Right lung (tissue), 10 donors: Measurements from ENCODE around the gene SARNP. TPM values are rescaled to one million over a fixed set of nuclear protein-coding genes. Genes with fewer than 3 reads are reported as not detected.
A peak's percentile ranks its signal among the peaks of the same experiment; 100 is the strongest.
"Not testable (repeated sequence)": the region's sequence is repeated elsewhere in the genome, so short reads cannot be mapped to it uniquely, and the experiment has no call there.

Source experiments
- DNase-seq, 2 donors: peaks; one replicate each; pipeline ENCODE4 v3.0.0-alpha.2; 2013
- long read RNA-seq, 8 donors: transcript quantifications; one replicate each; lab custom pipeline, GENCODE V29; 2026
- polyA plus RNA-seq, 5 donors: library from polyadenylated mRNA; unstranded; fragments of 120-200 nt; gene quantifications; one replicate each; pipeline versions ENCODE4 v1.2.1 to v1.2.3, GENCODE V29; 2013; ENCODE audit warnings: inconsistent platforms in 1 of 5, low replicate concordance in 1 of 5; ENCODE audit not compliant: insufficient read length in 5 of 5, insufficient read depth in 1 of 5

Gene SARNP, protein sequence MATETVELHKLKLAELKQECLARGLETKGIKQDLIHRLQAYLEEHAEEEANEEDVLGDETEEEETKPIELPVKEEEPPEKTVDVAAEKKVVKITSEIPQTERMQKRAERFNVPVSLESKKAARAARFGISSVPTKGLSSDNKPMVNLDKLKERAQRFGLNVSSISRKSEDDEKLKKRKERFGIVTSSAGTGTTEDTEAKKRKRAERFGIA
- 100 to 1,000 TPM; 110 to 148 (median 115) TPM for polyA plus RNA-seq
- long read RNA-seq, donor 1, transcript SARNP-201 (11 exons, 926 nt) = major isoform, 48 of 59 reads
- long read RNA-seq, donor 1, partial matches to known transcripts = 0 of 59 reads
- long read RNA-seq, donor 1, other reads (novel, unspliced or antisense) = 0 of 59 reads
- long read RNA-seq, donor 2, transcript SARNP-201 (11 exons, 926 nt) = major isoform, 28 of 36 reads
- long read RNA-seq, donor 2, transcript SARNP-202 (12 exons, 1,163 nt) = minor isoform, 6 of 36 reads
- long read RNA-seq, donor 2, partial matches to known transcripts = 0 of 36 reads
- long read RNA-seq, donor 2, other reads (novel, unspliced or antisense) = 0 of 36 reads
- long read RNA-seq, donor 3, transcript SARNP-201 (11 exons, 926 nt) = major isoform, 23 of 31 reads
- long read RNA-seq, donor 3, partial matches to known transcripts = 0 of 31 reads
- long read RNA-seq, donor 3, other reads (novel, unspliced or antisense) = 0 of 31 reads
- long read RNA-seq, donor 4, transcript SARNP-201 (11 exons, 926 nt) = major isoform, 27 of 32 reads
- long read RNA-seq, donor 4, partial matches to known transcripts = 0 of 32 reads
- long read RNA-seq, donor 4, other reads (novel, unspliced or antisense) = 0 of 32 reads
- long read RNA-seq, donor 5, transcript SARNP-202 (12 exons, 1,163 nt) = minor isoform, 6 of 85 reads
- long read RNA-seq, donor 5, transcript SARNP-201 (11 exons, 926 nt) = major isoform, 68 of 85 reads
- long read RNA-seq, donor 5, partial matches to known transcripts = 6 of 85 reads
- long read RNA-seq, donor 5, other reads (novel, unspliced or antisense) = 0 of 85 reads
- long read RNA-seq, donor 6, transcript SARNP-202 (12 exons, 1,163 nt) = minor isoform, 7 of 80 reads
- long read RNA-seq, donor 6, transcript SARNP-201 (11 exons, 926 nt) = major isoform, 64 of 80 reads
- long read RNA-seq, donor 6, partial matches to known transcripts = 0 of 80 reads
- long read RNA-seq, donor 6, other reads (novel, unspliced or antisense) = 5 of 80 reads
- long read RNA-seq, donor 7, transcript SARNP-201 (11 exons, 926 nt) = major isoform, 32 of 38 reads
- long read RNA-seq, donor 7, partial matches to known transcripts = 0 of 38 reads
- long read RNA-seq, donor 7, other reads (novel, unspliced or antisense) = 0 of 38 reads
- long read RNA-seq, donor 8, transcript SARNP-201 (11 exons, 926 nt) = major isoform, 13 of 15 reads
- long read RNA-seq, donor 8, partial matches to known transcripts = 0 of 15 reads
- long read RNA-seq, donor 8, other reads (novel, unspliced or antisense) = 0 of 15 reads

DNA sequence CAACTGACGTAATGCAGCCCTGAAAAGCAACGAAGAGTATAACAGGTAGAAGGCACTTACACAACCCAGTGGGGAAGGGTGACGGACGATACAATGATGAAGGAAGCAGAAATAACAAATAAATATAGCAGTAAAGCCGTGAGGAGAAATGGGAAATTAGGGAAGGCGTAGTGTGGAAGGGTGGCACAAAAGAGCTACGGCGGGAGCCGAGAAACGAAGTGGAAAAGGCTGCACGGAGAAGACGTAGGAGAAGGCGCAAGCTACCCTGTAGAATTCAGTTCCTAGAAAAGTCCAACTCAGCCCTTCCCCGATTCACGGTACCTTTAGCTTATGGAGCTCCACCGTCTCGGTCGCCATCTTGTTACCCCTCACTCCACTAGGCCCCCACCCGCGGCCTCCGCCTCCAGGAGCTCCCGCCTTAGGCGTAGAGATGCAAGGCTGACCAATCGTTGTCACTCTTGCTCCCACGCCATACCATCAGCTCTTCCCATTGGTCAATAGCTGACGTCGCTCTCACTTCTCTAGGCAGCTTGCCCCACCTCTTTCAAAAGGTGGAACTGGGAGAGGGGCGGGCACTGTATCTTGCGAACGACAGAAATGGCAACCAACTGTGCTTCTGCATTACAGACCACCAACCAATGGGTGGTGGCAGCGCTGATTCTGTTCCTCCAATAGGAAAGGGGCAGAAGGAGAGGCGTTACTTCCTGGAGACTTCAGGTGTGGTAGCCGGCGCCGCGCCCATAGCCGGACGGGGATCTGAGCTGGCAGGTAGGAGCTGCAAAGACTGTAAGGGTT, at the start of gene SARNP, which contains the start of gene ORMDL2:
TSS of gene SARNP (minus strand) at position 380 of the 795 bp plus-strand sequence. CDS start at position 357, 23 bp downstream.
TSS of gene ORMDL2 (plus strand) at position 697 of the 795 bp plus-strand sequence. CDS start 959 bp downstream, outside the sequence.
- DNase-seq = peak; percentile 99 to 100

DNA sequence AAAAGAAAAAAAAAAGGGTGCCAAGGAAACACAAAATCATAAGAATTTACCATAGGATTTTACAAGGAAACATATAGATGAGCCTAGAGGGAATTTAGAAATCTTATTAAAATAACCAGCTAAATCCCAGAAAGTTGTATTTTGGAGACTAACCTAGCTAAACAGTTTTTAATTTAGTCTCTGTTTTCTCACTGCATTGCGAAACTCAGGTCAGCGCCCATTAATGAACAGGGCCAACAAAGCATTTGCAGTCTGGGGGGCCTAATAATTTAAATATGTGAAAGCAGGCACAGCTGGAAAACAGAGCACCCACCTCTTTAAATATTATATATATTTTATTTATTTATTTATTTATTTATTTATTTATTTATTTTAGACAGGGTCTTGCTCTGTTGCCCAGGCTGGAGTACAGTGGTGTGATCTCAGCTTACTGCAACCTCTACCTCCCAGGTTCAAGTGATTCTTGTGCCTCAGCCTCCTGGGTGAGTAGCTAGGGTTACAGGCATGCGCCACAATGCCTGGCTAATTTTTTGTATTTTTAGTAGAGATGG, 49.0 kb upstream of the SARNP start:
- DNase-seq = not testable (repeated sequence)

DNA sequence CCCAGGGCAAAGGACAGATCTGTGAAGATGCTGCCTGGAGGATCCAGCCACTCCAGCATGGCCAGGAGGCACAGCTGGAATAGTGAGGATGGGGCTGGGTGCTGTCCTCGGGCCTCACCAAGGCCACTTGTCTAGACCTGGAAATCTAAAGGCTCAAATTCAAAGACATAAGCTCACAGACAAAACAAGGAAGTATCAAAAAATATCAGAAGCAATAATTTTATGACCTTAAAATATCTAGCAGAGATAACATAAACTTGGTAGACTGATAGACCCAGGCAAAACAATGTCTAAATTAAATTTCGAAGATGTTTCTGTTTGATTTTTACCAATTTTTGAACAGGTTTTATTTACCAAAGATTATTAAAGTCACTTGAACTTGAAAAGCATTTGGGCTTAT, 47.8 kb upstream of the SARNP start:
- no peak for DNase-seq

DNA sequence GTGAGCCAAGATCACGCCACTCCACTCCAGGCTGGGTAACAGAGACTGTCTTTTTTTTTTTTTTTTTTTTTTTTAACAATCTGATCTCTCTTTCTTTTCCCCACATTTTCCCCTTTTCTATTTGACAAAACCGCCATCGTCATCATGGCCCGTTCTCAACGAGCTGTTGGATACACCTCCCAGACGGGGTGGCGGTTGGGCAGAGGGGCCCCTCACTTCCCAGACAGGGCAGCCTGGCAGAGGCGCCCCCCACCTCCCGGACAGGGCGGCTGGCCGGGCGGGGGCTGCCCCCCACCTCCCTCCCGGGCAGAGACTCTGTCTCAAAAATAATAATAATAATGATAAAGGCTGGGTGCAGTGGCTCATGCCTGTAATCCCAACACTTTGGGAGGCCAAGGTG, 45.4 kb upstream of the SARNP start:
- DNase-seq = not testable (repeated sequence)

DNA sequence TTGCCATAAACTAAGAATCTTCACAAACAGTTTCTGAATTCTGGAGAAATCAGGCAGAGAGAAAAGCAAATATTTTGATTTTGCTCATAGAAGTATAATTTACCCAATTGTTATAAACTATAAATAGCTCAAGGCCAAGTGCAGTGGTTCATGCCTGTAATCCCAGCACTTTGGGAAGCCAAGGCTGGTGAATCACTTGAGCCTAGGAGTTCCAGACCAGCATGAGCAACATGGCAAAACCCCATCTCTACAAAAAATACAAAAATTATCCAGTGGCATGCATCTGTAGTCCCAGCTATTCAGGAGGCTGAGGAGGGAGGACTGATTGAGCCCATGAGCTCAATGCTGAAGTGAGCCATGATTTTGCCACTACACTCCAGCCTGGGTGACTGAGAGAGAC, 44.8 kb upstream of the SARNP start:
- no peak for DNase-seq

DNA sequence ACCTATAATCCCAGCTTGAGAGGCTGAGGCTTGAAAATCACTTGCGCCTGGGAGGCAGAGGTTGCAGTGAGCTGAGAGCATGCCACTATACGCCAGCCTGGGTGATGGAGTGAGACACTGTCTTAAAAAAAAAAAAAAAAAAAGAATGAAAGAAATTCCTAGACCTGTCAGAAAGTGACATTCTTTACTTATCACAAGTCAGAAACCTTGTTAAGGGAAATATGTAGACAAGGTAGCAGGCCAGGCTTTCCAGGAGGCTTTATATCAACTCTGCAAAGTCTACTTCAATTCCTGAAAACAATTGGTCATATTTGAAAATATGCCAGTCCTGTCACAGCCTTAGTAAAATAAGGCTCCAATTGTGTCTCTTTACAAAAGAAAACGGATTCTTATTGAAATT, 44.3 kb upstream of the SARNP start:
- no peak for DNase-seq

DNA sequence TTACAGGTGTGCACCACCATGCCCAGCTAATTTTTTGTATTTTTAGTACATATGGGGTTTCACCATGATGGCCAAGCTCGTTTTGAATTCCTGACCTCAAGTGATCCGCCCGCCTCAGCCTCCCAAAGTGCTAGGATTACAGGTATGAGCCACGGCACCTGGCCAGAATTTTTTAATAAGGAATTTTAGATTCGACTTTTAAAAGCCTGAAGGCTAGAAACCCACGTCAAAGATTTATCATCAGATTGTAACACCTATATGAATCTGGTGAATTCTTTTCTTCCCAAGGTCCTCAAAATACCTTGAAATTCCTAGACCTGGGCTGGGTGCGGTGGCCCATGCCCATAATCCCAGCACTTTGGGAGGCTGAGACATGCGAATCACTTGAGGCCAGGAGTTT, 43.9 kb upstream of the SARNP start:
- DNase-seq = no peak

DNA sequence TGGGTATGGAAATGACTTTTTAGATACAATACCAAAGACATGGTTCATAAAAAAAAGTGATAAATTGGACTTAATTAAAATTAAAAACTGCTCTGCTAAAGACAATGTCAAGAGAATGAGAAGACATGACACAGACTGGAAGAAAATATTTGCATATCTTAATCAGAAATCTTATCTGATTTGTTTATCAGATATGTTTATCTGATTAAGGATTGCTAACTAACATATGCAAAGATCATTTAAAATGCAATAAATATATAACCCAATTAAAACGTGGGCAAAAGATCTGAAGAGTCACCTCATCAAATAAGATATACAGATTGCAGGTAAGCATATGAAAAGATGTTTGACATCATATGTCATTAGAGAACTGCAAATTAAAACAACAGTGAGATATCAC, 35.2 kb upstream of the SARNP start:
- no peak for DNase-seq

DNA sequence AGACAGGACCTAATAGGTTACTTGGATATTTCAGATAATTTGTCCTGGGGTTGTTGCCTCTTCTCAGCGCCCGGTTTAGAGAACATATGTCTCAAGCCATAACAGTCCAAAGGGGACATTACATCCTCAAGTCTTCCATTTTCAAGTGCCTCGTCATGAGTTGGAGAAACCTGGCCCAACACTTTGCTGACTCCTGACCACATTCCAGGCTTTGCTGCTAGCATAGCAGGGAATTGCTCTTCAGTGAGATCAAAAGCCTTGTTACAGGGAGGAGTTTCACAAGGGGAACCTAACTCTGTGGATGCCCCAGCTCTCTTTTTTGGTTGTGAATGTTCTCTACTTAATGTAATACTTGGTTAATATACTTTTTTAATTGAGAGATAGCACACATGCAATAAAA, 33.4 kb upstream of the SARNP start:
- DNase-seq = no peak

DNA sequence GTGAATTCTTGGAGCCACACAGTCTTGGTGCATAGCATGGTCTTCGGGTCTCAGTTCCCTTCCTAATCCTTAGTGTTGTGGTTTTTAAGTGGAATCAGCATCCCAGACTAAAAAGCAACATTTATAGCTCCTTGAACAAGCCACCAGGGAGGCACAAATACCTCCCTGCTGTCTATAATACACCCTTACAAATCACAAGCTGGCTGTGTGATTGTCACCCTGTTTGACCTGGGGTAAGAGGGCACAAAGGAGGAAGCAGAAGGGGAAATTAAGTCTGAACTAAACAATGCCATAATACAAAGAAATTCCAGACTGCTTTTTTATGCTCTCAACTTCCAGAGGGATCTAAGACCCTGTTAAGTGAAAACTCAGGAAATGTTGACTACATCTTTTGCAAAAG, 32.9 kb upstream of the SARNP start:
- no peak for DNase-seq

DNA sequence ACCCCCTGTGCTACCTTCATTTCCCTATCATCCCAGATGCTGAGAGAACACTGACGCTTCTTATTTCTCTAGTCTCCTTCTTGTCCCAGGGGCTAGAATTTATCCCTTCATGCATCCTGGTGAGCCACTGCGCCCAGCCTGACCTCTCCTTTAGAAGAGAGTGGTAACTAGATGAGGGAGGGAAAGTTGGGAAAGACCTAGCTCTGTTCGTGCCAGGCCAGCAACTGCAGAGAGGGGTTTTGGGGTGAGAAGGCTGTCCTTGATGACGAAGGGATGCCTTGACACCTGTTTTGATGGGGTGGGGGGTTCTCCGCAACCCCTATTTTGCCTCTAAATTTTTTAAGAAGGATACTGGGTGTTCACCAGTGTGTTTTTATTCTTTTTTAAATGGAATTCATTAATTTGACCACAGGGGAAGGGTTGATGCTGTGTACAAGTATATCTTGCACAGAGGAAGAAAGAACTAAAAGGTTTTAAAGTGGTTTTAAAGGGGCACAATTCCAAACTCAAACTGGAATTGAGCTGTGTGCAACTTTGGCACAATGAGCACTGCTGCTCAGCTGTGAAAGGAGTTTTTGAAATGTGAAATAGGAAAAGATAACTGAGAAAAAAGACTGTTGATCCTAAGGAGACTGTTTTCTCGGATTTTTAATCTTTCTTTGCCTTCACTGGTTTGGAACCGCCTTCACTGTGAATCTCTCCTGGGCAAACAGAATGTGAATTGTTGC, 32.3 kb upstream of the SARNP start:
- DNase-seq = no peak

DNA sequence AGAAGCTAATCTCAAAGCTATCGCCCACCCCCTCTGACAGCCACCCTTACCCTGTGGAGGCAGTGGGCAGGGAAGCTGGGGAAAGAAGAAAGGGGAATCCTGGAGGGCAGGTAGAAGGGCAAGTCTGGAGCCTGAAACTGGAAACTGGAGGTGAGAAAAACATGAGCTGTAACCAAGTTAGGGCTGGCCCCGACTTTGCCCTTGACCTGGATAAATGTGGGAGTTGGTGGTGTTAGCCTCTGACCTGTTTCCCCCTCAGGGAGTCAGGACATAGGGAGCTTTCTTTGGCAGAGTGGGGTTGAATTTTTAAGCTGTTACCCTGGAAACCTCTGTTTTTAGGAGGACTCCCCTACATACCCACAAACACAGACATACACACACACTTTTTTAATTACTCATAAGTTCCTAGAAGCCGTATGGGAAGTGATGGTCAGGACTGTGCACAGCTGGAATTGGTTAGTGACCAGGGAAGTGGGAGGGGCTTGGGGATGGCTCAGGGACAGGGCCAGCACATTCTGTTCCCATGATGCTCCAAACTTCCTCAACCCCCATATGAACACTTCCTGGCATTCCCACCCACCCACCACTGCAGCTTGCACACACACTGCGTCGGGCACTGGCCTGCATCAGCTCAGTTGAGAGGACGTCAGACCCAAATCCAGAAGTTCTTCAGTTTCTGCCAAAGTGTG, 30.2 kb upstream of the SARNP start:
- DNase-seq = peak; percentile 84 to 86

DNA sequence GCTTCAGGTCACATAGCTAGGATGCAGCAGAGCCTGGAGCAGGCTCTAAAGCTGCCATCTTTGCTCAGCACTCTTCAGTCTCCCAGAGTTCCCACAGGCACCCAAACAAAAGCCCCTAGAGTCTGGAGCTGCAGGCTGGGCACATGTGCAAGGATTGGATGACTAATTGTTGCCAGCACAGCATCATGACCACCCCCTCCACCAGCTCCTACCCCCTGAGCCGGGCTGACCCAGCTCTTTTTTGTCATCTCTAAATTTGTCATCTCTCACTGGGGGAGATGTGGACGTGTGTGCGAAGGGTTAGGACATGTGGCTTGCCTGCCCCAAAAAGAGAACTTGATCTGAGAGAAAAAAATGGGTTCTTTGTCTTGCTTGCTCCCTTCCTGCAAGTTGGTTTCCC, 29.5 kb upstream of the SARNP start:
- DNase-seq = no peak

DNA sequence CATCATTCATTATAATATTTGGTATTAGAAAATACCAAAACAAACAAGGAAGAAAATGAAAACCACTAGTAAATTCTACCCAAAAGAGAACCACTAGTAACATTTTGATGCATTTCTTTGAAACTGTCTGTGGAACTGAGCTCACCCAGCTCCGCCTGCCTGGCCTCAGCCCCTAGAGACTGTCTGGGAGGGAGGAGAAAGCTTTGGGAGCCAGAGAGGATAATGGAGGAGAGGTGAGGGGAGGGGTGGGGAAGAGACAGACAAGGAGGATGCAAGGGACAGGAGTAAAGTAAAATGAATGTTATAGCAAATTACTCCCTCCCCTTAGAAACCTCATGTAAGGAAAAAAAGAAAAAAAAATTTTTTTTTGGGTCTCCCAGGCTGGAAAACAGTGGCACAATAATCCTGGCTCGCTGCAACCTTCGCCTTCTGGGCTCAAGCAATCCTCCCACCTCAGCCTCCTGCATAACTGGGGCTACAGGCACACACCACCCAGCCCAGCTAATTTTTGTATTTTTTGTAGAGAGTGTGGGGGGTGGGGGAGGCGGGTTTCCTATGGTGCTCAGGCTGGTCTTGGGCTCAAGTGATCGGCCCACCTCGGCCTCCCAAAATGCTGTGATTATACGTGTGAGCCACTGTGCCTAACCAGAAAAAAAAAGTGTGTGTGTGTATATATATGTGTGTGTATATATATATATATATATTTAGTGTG, 28.4 kb upstream of the SARNP start:
- DNase-seq = no peak

DNA sequence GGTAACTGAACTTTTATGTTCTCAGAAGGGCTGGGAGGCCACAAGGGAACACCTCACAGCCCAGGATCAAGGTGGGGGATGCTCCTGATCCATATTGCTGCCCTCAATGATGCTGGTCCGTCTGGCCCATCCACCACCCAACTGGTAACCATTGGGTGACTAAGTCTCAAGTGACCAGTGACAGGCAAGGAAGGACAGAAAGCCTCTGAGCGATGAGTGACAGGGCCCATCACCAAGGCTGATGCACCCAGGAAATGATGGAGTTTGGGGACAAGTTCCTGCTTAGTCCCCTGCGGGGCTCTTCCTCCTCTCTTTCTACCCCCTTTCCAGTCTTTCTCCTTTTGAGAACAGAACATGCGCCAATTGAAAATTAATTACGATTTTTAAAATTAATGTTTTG, 27.8 kb upstream of the SARNP start:
- DNase-seq = no peak

DNA sequence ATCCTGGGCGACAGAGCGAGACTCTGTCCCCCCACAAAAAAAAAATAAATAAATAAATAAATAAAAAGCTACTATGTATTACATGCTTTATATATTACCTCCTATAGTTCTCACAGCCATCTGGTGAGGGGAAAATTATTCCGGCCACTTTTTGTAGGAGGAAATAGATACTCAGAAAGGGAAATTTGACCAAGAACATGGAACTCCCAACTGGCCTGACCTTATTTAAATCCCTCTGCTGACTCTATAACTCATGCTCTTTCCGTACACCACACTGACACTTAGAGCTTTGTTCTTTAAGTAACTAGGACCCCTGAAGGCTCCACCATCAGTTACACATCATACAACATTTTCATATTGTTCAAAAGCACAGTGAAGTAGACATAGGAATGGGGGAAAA, 27.4 kb upstream of the SARNP start:
- DNase-seq = no peak

DNA sequence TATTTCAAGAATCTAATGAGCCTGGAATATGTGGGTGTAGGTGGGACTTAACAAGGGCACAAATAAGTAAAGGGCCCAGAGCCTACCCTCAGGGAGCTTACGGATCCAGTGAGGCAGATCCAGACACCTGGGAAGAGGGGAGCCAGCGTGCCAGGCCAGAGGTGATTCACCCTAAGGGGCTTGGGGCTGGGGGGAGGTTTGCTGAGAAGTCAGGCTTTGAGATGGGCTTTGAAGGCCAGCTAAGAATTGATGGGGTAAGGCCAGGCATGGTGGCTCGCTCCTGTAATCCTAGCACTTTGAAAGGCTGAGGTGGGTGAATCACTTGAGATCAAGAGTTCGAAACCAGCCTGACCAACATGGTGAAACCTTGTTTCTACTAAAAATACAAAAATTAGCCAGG, 25.9 kb upstream of the SARNP start:
- no peak for DNase-seq
